H9 (cell line): Measurements from ENCODE around the gene NUDT7. TPM values are rescaled to one million over a fixed set of nuclear protein-coding genes. Genes with fewer than 3 reads are reported as not detected.

ENCODE experiments used
- DNase-seq: peaks from one replicate; pipeline ENCODE4 v3.0.0-alpha.2; 2017
- H2AFZ ChIP-seq: one replicate; pipeline ENCODE4 v1.6.1; 2013; ENCODE audit warnings: mild to moderate bottlenecking, low read length, control low read depth, moderate library complexity
- H2AK5ac ChIP-seq: 2 replicates; pipeline ENCODE4 v1.6.1; 2013; ENCODE audit warnings: low read length, control low read depth, mixed read lengths; ENCODE audit not compliant: insufficient read length
- H2BK120ac ChIP-seq: one replicate; pipeline ENCODE4 v1.6.1; 2013; ENCODE audit warnings: low read depth, mild to moderate bottlenecking, low read length, control low read depth, inconsistent platforms; ENCODE audit not compliant: poor library complexity, severe bottlenecking
- H2BK12ac ChIP-seq: 2 replicates; pipeline ENCODE4 v1.6.1; 2013; ENCODE audit warnings: low read length, control low read depth, mixed read lengths, low read depth; ENCODE audit not compliant: insufficient read length
- H2BK15ac ChIP-seq: 2 replicates; pipeline ENCODE4 v1.6.1; 2013; ENCODE audit warnings: low read depth, low read length, control low read depth
- H2BK20ac ChIP-seq: one replicate; pipeline ENCODE4 v1.6.1; 2013; ENCODE audit warnings: low read depth, mild to moderate bottlenecking, low read length, control low read depth, inconsistent platforms; ENCODE audit not compliant: poor library complexity, severe bottlenecking
- H2BK5ac ChIP-seq: 2 replicates; pipeline ENCODE4 v1.6.1; 2013; ENCODE audit warnings: low read length, control low read depth, mixed read lengths; ENCODE audit not compliant: insufficient read length
- H3K14ac ChIP-seq: 2 replicates; pipeline ENCODE4 v1.6.1; 2013; ENCODE audit warnings: low read length, control low read depth; ENCODE audit not compliant: insufficient read depth
- H3K18ac ChIP-seq: 2 replicates; pipeline ENCODE4 v1.6.1; 2013; ENCODE audit warnings: low read depth, mild to moderate bottlenecking, mixed read lengths, low read length, control low read depth; ENCODE audit not compliant: insufficient read length
- H3K23ac ChIP-seq: 2 replicates; pipeline ENCODE4 v1.6.1; 2013; ENCODE audit warnings: low read length, control low read depth, mixed read lengths, low read depth; ENCODE audit not compliant: insufficient read length
- H3K23me2 ChIP-seq: 2 replicates; pipeline ENCODE4 v1.6.1; 2013; ENCODE audit warnings: low read depth, mild to moderate bottlenecking, mixed read lengths, low read length, control low read depth; ENCODE audit not compliant: insufficient read length, poor library complexity, severe bottlenecking
- H3K27ac ChIP-seq: 2 replicates; pipeline ENCODE4 v1.5.1; 2013; ENCODE audit warnings: low read length, control low read depth, mixed read lengths, low read depth; ENCODE audit not compliant: insufficient read length
- H3K27me3 ChIP-seq: 2 replicates; pipeline ENCODE4 v1.6.1; 2013; ENCODE audit warnings: low read length, control low read depth, inconsistent platforms; ENCODE audit not compliant: insufficient read depth
- H3K4ac ChIP-seq: 2 replicates; pipeline ENCODE4 v1.6.1; 2013; ENCODE audit warnings: low read depth, mild to moderate bottlenecking, control low read depth, inconsistent platforms, low read length, moderate library complexity
- H3K4me1 ChIP-seq: 2 replicates; pipeline ENCODE4 v1.6.1; 2013; ENCODE audit warnings: low read length, control low read depth, inconsistent platforms; ENCODE audit not compliant: insufficient read depth
- H3K4me2 ChIP-seq: 2 replicates; pipeline ENCODE4 v1.6.1; 2013; ENCODE audit warnings: low read length, control low read depth, mixed read lengths; ENCODE audit not compliant: insufficient read length, insufficient read depth
- H3K56ac ChIP-seq: 2 replicates; pipeline ENCODE4 v1.6.1; 2013; ENCODE audit warnings: low read depth, mild to moderate bottlenecking, mixed read lengths, low read length, control low read depth; ENCODE audit not compliant: insufficient read length
- H3K79me1 ChIP-seq: 2 replicates; pipeline ENCODE4 v1.6.1; 2013; ENCODE audit warnings: low read depth, mild to moderate bottlenecking, moderate library complexity, low read length, control low read depth, inconsistent platforms; ENCODE audit not compliant: insufficient read depth, poor library complexity, severe bottlenecking
- H3K79me2 ChIP-seq: 2 replicates; pipeline ENCODE4 v1.6.1; 2013; ENCODE audit warnings: low read length, control low read depth, inconsistent platforms; ENCODE audit not compliant: insufficient read depth
- H3K9ac ChIP-seq: 2 replicates; pipeline ENCODE4 v1.6.1; 2013; ENCODE audit warnings: low read length, control low read depth, mixed read lengths; ENCODE audit not compliant: insufficient read length; ENCODE audit errors: extremely low read depth
- H3K9me3 ChIP-seq: one replicate; pipeline ENCODE4 v1.6.1; 2013; ENCODE audit warnings: low read depth, low read length, inconsistent platforms; ENCODE audit not compliant: control insufficient read depth
- H3T11ph ChIP-seq: one replicate; pipeline ENCODE4 v1.6.1; 2013; ENCODE audit warnings: mild to moderate bottlenecking, low read length, control low read depth, inconsistent platforms
- H4K20me1 ChIP-seq: one replicate; pipeline ENCODE4 v1.6.1; 2013; ENCODE audit not compliant: control insufficient read depth, insufficient read length, insufficient read depth
- H4K5ac ChIP-seq: 2 replicates; pipeline ENCODE4 v1.6.1; 2013; ENCODE audit warnings: low read depth, mild to moderate bottlenecking, mixed read lengths, low read length, control low read depth; ENCODE audit not compliant: insufficient read length
- H4K8ac ChIP-seq: replicated peaks from 2 replicates; pipeline ENCODE4 v1.6.1; 2013; ENCODE audit warnings: low read length, control low read depth, mixed read lengths, low read depth; ENCODE audit not compliant: insufficient read length
- H4K91ac ChIP-seq: 2 replicates; pipeline ENCODE4 v1.6.1; 2013; ENCODE audit warnings: low read depth, mild to moderate bottlenecking, moderate library complexity, mixed read lengths, low read length, control low read depth; ENCODE audit not compliant: insufficient read length
- H3K27ac Mint-ChIP-seq, 3 experiments: 2 replicates in 2 of 3; 3 replicates in 1 of 3; pipeline ENCODE4 v1.8.0; 2020 to 2021; ENCODE audit warnings: mixed read lengths in 3 of 3, mild to moderate bottlenecking in 1 of 3, moderate library complexity in 1 of 3
- H3K27me3 Mint-ChIP-seq: 2 replicates; pipeline ENCODE4 v1.8.0; 2021; ENCODE audit warnings: low read depth, mild to moderate bottlenecking, moderate library complexity, mixed read lengths
- H3K36me3 Mint-ChIP-seq, 3 experiments: 2 replicates in 2 of 3; 3 replicates in 1 of 3; pipeline ENCODE4 v1.8.0; 2020 to 2021; ENCODE audit warnings: low read depth in 3 of 3, mixed read lengths in 3 of 3; ENCODE audit not compliant: insufficient read depth in 1 of 3
- H3K4me1 Mint-ChIP-seq, 2 experiments: 2 replicates each; pipeline ENCODE4 v1.8.0; 2020; ENCODE audit warnings: mixed read lengths in 2 of 2
- H3K4me3 Mint-ChIP-seq, 2 experiments: 2 replicates in 1 of 2; 3 replicates in 1 of 2; pipeline ENCODE4 v1.8.0; 2020 to 2021; ENCODE audit warnings: mild to moderate bottlenecking in 2 of 2, mixed read lengths in 2 of 2, moderate library complexity in 1 of 2
- H3K9me3 Mint-ChIP-seq, 2 experiments: 2 replicates in 1 of 2; 3 replicates in 1 of 2; pipeline ENCODE4 v1.8.0; 2020; ENCODE audit warnings: mild to moderate bottlenecking in 2 of 2, mixed read lengths in 2 of 2, moderate library complexity in 1 of 2
- CTCF ChIP-seq: fragments of 200-600 bp; sonication (generic); conservative IDR thresholded peaks from 3 replicates; pipeline ENCODE4 v1.8.0; 2021; ENCODE audit warnings: antibody characterized with exemption, mild to moderate bottlenecking
- WGBS: extraction: QIAGEN DNeasy Blood & Tissue Kit; methylation state at CpG from one replicate; pipeline ENCODE4 v1.1.7; 2013; ENCODE audit warnings: missing lambda C conversion rate, low lambda C conversion rate, mixed read lengths; ENCODE audit not compliant: insufficient read length; ENCODE audit errors: extremely low coverage; 5-methylcytosine and 5-hydroxymethylcytosine counted together
- total RNA-seq: library from RNA; stranded (reverse); gene quantifications from 2 replicates; pipeline ENCODE4 v1.2.1, GENCODE V29; 2021

The NUDT7 gene
- total RNA-seq, 1 experiment from 2014 or later = 6.8 TPM

GRCh38 chr16:77738706-77739558 is 16.6 kb downstream of the NUDT7 start:
- Histone ChIP-seq H3K27ac (no peak overlapping the region), H3K4me2 (no peak overlapping the region), H3K23ac (no peak overlapping the region), H3K9me3 (no peaks in the 10 kb centered on the region), H3K18ac (no peak overlapping the region), H3K9ac (no peak overlapping the region), H4K8ac (no peak overlapping the region), H3K4me1 (no peaks in the 10 kb centered on the region), H3K56ac (no peak overlapping the region), H2AFZ (no peak overlapping the region), H3K4ac (no peak overlapping the region), H2AK5ac (no peak overlapping the region), H3K23me2 (no peaks in the 10 kb centered on the region), H3K14ac (no peak overlapping the region), H2BK15ac (no peak overlapping the region), H2BK12ac (no peak overlapping the region), H2BK120ac (no peak overlapping the region), H4K91ac (no peak overlapping the region), H4K20me1 (no peaks in the 10 kb centered on the region), H2BK20ac (no peak overlapping the region), H2BK5ac (no peak overlapping the region), H4K5ac (no peak overlapping the region), H3T11ph (no peak overlapping the region), H3K79me2 (no peaks in the 10 kb centered on the region), H3K27me3 (no peaks in the 10 kb centered on the region), H3K79me1 (no peaks in the 10 kb centered on the region)
- H3K27me3 Mint-ChIP-seq = no peaks in the 10 kb centered on the region
- H3K4me1 Mint-ChIP-seq = no peaks in the 10 kb centered on the region
- DNase-seq = no peak
- no peak for TF ChIP-seq CTCF
- peaks cover 6 to 8% of the 10 kb centered on the region in 2 experiments; a peak in 3 of 5 replicates for H3K9me3 Mint-ChIP-seq
- WGBS = no CpG with 5 or more reads among the region's 10 CpGs
- H3K4me3 Mint-ChIP-seq = no peak overlapping the region
- H3K36me3 Mint-ChIP-seq = peaks cover 1 to 5% (median 4%) of the 10 kb centered on the region in 3 experiments; a peak in 6 of 7 replicates
- H3K27ac Mint-ChIP-seq = no peak overlapping the region
